GM12874 (cell line): Measurements from ENCODE around the gene SUPT3H.

Experiments used
- TF ChIP-seq, protein P1 (sequence below): IDR thresholded peaks from 2 replicates; pipeline ENCODE4 v1.5.1; 2011; ENCODE audit warnings: low read depth, mild to moderate bottlenecking, control low read depth, low read length, moderate library complexity; ENCODE audit not compliant: insufficient read depth

Gene SUPT3H

DNA sequence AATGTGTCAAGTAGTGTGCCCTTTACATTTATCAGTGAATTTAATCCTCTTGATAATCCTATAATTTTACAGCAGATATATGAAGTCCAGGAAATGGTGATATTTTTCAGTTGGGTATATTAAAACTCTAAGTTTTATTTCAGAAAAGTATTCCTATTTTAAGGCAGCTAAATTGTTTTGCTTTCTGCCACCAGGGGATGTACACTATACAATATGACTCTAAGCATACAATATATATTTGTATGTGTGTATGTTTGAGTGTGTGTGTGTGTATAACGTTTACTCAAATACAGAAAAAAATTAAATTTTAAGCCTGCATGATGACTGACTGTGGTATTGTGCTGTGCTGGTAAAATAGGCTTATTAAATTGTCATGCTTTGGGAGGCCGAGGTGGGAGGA is 151.7 kb downstream of the SUPT3H start:
- TF ChIP-seq, protein P1, sequence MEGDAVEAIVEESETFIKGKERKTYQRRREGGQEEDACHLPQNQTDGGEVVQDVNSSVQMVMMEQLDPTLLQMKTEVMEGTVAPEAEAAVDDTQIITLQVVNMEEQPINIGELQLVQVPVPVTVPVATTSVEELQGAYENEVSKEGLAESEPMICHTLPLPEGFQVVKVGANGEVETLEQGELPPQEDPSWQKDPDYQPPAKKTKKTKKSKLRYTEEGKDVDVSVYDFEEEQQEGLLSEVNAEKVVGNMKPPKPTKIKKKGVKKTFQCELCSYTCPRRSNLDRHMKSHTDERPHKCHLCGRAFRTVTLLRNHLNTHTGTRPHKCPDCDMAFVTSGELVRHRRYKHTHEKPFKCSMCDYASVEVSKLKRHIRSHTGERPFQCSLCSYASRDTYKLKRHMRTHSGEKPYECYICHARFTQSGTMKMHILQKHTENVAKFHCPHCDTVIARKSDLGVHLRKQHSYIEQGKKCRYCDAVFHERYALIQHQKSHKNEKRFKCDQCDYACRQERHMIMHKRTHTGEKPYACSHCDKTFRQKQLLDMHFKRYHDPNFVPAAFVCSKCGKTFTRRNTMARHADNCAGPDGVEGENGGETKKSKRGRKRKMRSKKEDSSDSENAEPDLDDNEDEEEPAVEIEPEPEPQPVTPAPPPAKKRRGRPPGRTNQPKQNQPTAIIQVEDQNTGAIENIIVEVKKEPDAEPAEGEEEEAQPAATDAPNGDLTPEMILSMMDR, result no peak

DNA sequence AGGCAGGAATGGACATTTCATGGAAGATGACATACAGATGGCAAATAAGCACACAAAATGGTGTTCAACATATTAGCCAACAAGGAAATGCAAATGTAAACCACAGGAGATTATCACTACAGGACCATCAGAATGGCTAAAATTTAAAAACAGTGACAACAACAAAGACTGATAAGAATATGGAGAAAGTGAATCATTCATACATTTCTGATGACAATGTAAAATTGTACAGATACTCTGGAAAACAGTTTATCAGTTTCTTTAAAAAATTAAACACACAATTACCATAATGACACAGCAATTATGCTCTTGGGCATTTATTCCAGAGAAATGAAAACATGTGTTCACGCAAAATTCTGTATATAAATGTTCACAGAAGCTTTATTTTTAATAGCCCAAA is 155.4 kb downstream of the SUPT3H start:
- TF ChIP-seq, protein P1, result no peak

DNA sequence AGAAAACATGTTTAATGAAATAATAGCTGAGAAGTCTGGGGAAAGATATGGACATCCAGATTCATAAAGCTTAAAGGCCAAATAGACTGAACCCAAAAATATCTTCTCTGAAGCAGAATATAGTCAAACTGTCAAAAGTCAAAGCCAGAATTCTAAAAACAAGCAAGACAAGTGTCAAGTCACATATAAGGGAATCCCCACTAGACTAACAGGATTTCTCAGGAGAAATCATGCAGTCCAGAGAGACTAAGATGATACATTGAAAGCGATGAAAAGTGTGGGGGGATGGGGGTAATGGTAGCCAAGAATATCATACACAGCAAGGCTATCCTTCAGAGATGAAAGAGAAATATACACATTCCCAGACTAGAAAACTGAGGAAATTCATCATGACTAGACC is 162.0 kb downstream of the SUPT3H start:
- TF ChIP-seq, protein P1, result no peak

DNA sequence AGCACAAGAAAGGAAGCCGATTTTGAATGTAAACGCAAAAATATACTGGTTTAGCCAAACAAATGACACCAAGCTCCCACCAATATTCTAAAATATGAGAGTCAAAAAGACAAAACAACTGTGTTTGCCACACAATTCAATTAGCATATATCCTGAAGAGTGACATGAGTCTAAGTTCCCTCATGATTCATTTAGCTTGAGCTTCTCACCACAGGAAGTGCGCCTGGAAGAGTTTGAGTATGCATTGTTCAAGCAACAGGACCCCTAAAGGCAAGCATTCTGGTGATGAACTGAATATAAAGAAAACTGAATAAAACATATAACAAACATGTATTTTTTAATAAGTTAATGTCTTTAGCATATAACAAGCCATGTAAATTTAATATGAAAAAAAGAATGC is 164.8 kb downstream of the SUPT3H start:
- TF ChIP-seq, protein P1, result no peak

DNA sequence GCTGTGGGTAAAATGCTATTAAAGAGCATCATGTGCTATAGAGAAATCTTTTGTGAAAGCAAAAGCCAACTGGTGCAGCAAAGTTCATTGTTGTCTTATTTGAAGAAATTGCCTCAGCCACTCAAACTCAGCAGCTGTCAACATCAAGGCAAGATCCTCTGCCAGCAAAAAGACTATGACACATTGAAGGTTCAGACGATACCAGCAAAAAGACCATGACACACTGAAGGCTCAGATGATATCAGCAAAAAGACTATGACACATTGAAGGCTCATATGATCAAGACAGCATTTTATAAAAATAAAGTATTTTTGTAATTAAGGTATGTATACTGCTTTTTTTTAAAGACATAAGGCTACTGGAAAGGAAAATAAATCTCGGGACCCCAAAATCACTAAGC is 168.0 kb downstream of the SUPT3H start:
- TF ChIP-seq, protein P1, result no peak

DNA sequence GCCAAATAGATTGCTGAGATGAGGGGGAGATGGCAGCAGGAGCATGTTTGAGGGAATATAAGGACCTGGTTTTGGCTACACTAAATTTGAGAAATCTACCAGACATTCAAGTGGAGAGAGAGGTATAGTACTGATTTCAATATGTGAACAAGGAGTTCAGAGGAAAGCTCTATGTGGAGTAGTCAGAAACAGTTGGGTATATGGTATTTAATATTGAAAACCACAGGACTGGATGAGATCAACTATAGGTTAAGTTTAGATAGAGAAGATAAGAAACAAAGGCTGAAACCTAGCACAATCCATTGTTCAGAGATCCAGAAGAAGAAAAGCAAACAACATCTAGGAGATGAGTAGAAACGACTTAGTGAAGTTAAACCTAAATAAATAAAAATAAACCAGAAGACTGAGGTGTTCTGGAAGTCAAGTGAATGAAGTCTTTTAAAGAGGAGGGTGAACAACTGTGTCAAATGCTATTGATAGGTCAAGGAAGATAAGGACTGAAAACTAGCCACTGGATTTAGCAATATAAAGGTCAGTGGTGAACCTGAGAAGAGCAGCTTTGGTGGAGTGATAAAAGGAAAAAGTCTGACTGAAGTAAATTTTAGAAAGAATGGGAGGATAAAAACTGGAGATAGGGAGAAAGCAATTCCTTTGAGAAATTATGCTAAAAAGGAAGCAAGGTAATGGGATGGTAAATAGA is 170.8 kb downstream of the SUPT3H start:
- TF ChIP-seq, protein P1, result no peak

DNA sequence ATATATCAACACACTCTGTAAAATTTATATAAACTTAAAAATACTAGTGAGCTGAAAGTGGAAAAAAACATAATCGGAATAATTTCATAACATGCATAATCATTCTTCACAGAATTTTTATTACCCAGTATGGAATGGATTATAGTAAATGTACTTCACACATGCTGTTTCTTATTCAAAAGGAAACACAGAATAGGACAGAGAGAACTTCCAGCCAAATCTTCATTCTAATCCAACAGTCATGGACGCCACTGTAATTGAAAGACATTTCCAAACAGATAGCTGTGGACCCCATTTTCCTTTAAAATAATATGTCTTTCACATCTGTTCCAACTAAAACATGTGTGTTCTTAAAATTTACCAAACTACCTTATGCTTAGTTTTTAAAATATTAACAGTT is 176.2 kb downstream of the SUPT3H start:
- TF ChIP-seq, protein P1, result no peak
